Measurements from ENCODE around the gene AFG1L.
"Not testable (repeated sequence)": the region's sequence is repeated elsewhere in the genome, so short reads cannot be mapped to it uniquely, and the experiment has no call there.

Gene AFG1L

GRCh38 chr6:108510461-108511319, 215.8 kb downstream of the AFG1L start:
- TF ChIP-seq TAF1 (IDR thresholded peaks at IDR 0.05; ENCODE audit: borderline replicate concordance, low read depth, low read length) (no peak), POLR2A (IDR thresholded peaks at IDR 0.05; ENCODE audit: low read depth, low read length) (no peak), POLR2AphosphoS5 (IDR thresholded peaks at IDR 0.05; ENCODE audit: low read depth, low read length) (no peak)
- no peak for FAIRE-seq
- DNase-seq (ENCODE audit: insufficient read length), result no peak

GRCh38 chr6:108518714-108519576, 224.1 kb downstream of the AFG1L start:
- DNase-seq (ENCODE audit: insufficient read length) (no peak), FAIRE-seq (no peak)
- TF ChIP-seq POLR2A (IDR thresholded peaks at IDR 0.05; ENCODE audit: low read depth, low read length) (no peak), POLR2AphosphoS5 (IDR thresholded peaks at IDR 0.05; ENCODE audit: low read depth, low read length) (no peak), TAF1 (IDR thresholded peaks at IDR 0.05; ENCODE audit: borderline replicate concordance, low read depth, low read length) (no peak)

- DNase-seq (ENCODE audit: insufficient read length) (no peak), FAIRE-seq (no peak)
- TF ChIP-seq TAF1 (IDR thresholded peaks at IDR 0.05; ENCODE audit: borderline replicate concordance, low read depth, low read length) (no peak), POLR2A (IDR thresholded peaks at IDR 0.05; ENCODE audit: low read depth, low read length) (no peak), POLR2AphosphoS5 (IDR thresholded peaks at IDR 0.05; ENCODE audit: low read depth, low read length) (no peak)
These were observed 226.8 kb downstream of the AFG1L start for GRCh38 chr6:108521616-108522107.

GRCh38 chr6:108523697-108524096, 228.8 kb downstream of the AFG1L start:
- TF ChIP-seq TAF1 (IDR thresholded peaks at IDR 0.05; ENCODE audit: borderline replicate concordance, low read depth, low read length) (no peak), POLR2AphosphoS5 (IDR thresholded peaks at IDR 0.05; ENCODE audit: low read depth, low read length) (no peak), POLR2A (IDR thresholded peaks at IDR 0.05; ENCODE audit: low read depth, low read length) (no peak)
- no peak for DNase-seq (ENCODE audit: insufficient read length)
- no peak for FAIRE-seq

- DNase-seq (ENCODE audit: insufficient read length), result no peak
- no peak for FAIRE-seq
- TF ChIP-seq POLR2A (IDR thresholded peaks at IDR 0.05; ENCODE audit: low read depth, low read length), result no peak
- TF ChIP-seq TAF1 (IDR thresholded peaks at IDR 0.05; ENCODE audit: borderline replicate concordance, low read depth, low read length), result no peak
These were observed 229.8 kb downstream of the AFG1L start for GRCh38 chr6:108524528-108525248.

GRCh38 chr6:108526739-108527174, 231.9 kb downstream of the AFG1L start:
- peak; percentile 13 for DNase-seq (ENCODE audit: insufficient read length)
- no peak for FAIRE-seq
- TF ChIP-seq POLR2A (IDR thresholded peaks at IDR 0.05; ENCODE audit: low read depth, low read length), result no peak
- TF ChIP-seq POLR2AphosphoS5 (IDR thresholded peaks at IDR 0.05; ENCODE audit: low read depth, low read length), result no peak
- no peak for TF ChIP-seq TAF1 (IDR thresholded peaks at IDR 0.05; ENCODE audit: borderline replicate concordance, low read depth, low read length)

GRCh38 chr6:108528878-108529277, 234.0 kb downstream of the AFG1L start:
- DNase-seq (ENCODE audit: insufficient read length), result no peak
- no peak for TF ChIP-seq TAF1 (IDR thresholded peaks at IDR 0.05; ENCODE audit: borderline replicate concordance, low read depth, low read length)
- no peak for TF ChIP-seq POLR2AphosphoS5 (IDR thresholded peaks at IDR 0.05; ENCODE audit: low read depth, low read length)
- no peak for TF ChIP-seq POLR2A (IDR thresholded peaks at IDR 0.05; ENCODE audit: low read depth, low read length)
- FAIRE-seq, result no peak

- no peak for TF ChIP-seq TAF1 (IDR thresholded peaks at IDR 0.05; ENCODE audit: borderline replicate concordance, low read depth, low read length)
- TF ChIP-seq POLR2A (IDR thresholded peaks at IDR 0.05; ENCODE audit: low read depth, low read length), result no peak
- TF ChIP-seq POLR2AphosphoS5 (IDR thresholded peaks at IDR 0.05; ENCODE audit: low read depth, low read length), result no peak
- FAIRE-seq, result no peak
- DNase-seq (ENCODE audit: insufficient read length), result no peak
These were observed 236.5 kb downstream of the AFG1L start for GRCh38 chr6:108531332-108531731.

- DNase-seq (ENCODE audit: insufficient read length), result no peak
- FAIRE-seq, result no peak
- no peak for TF ChIP-seq TAF1 (IDR thresholded peaks at IDR 0.05; ENCODE audit: borderline replicate concordance, low read depth, low read length)
- no peak for TF ChIP-seq POLR2AphosphoS5 (IDR thresholded peaks at IDR 0.05; ENCODE audit: low read depth, low read length)
- no peak for TF ChIP-seq POLR2A (IDR thresholded peaks at IDR 0.05; ENCODE audit: low read depth, low read length)
These were observed 240.4 kb downstream of the AFG1L start for GRCh38 chr6:108535114-108535742.

GRCh38 chr6:108535920-108536535, 241.2 kb downstream of the AFG1L start:
- not testable (repeated sequence) for FAIRE-seq; DNase-seq (ENCODE audit: insufficient read length)
